ENCODE data around the gene UQCRQ. TPM values are rescaled to one million over a fixed set of nuclear protein-coding genes. Genes with fewer than 3 reads are reported as not detected.

Gene UQCRQ
- total and polyA plus RNA-seq, 2 of the 13 experiments (the other 11 are each of a cell fraction or from before 2014, with no cell fraction given), result 257 to 575 TPM

DNA sequence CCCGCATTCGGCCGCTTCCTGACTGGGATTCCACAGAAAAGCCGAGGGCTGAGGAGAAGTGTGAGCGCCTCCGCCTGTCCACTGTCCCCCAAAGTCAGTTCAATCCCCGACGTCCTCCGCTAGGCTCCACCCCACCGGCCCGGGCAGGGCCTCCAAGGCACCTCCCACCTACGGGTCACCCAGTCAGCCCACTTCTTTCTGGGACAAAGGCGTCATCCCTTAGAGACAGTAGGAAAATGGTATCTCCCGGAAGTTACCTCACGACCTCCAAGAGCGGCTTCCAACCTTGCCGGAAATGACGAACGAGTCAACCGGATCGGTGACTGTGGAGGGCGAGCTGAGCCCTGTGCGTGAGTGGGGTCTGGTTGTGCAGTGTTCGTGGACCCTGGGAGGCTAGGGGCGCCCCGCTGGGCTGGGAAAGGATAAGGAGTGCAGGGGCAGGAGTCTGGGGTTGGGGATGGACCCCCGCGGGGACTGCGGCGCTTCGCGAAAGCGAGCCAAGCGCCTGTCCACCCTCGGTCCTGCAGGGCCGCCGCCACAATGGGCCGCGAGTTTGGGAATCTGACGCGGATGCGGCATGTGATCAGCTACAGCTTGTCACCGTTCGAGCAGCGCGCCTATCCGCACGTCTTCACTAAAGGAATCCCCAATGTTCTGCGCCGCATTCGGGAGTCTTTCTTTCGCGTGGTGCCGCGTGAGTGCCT lies at the start of gene UQCRQ, which contains the start of gene GDF9 (continued):
- TF ChIP-seq ZZZ3 (CRISPR knock-in tag; IDR thresholded peaks at IDR 0.05; ENCODE audit: borderline replicate concordance) (no peak), MEF2D (CRISPR knock-in tag; IDR thresholded peaks at IDR 0.05) (peak; percentile 91; the same call in 1 of the 2 replicates), ZNF343 (CRISPR knock-in tag; IDR thresholded peaks at IDR 0.05) (no peak), ZNF776 (CRISPR knock-in tag; IDR thresholded peaks at IDR 0.05) (no peak; the same call in 1 of the 2 replicates), ZMYM3 (CRISPR knock-in tag; IDR thresholded peaks at IDR 0.05) (no peak), ZNF709 (CRISPR knock-in tag; IDR thresholded peaks at IDR 0.05) (peak; percentile 85; the same call in 1 of the 2 replicates), ZSCAN22 (CRISPR knock-in tag; IDR thresholded peaks at IDR 0.05) (no peak), GATAD2A (CRISPR knock-in tag; IDR thresholded peaks at IDR 0.05) (peak; percentile 63), ZBTB7B (CRISPR knock-in tag; IDR thresholded peaks at IDR 0.05) (no peak), CAMTA2 (CRISPR knock-in tag; IDR thresholded peaks at IDR 0.05; ENCODE audit: borderline replicate concordance) (no peak; the same call in 1 of the 2 replicates), ZNF547 (CRISPR knock-in tag; IDR thresholded peaks at IDR 0.05) (peak; percentile 84), ARNTL (CRISPR knock-in tag; IDR thresholded peaks at IDR 0.05) (peak; percentile 53; the same call in 1 of the 2 replicates), ZNF713 (CRISPR knock-in tag; IDR thresholded peaks at IDR 0.05) (no peak), ZNF20 (CRISPR knock-in tag; IDR thresholded peaks at IDR 0.05) (no peak), CREBL2 (CRISPR knock-in tag; IDR thresholded peaks at IDR 0.05; ENCODE audit: borderline replicate concordance) (no peak), ZNF496 (CRISPR knock-in tag; IDR thresholded peaks at IDR 0.05; ENCODE audit: insufficient replicate concordance) (no peak), ZKSCAN1 (IDR thresholded peaks at IDR 0.05; ENCODE audit: low read length) (peak; percentile 99), NR0B2 (CRISPR knock-in tag; IDR thresholded peaks at IDR 0.05) (0 out of 2 replicates have a peak, but pooled peaks have one; percentile 37), ZBTB2 (CRISPR knock-in tag; IDR thresholded peaks at IDR 0.05; ENCODE audit: low read depth) (peak; percentile 84), RBM22 (optimal IDR thresholded peaks at IDR 0.05; ENCODE audit: low read length) (no peak), HOXA9 (CRISPR knock-in tag; IDR thresholded peaks at IDR 0.05; ENCODE audit: borderline replicate concordance) (peak; percentile 5; the same call in 1 of the 2 replicates), KLF11 (CRISPR knock-in tag; IDR thresholded peaks at IDR 0.05) (no peak; the same call in 1 of the 2 replicates), FOSL2 (CRISPR knock-in tag; IDR thresholded peaks at IDR 0.05) (peak; percentile 53; the same call in 1 of the 2 replicates)
- TF ChIP-seq, protein P1, sequence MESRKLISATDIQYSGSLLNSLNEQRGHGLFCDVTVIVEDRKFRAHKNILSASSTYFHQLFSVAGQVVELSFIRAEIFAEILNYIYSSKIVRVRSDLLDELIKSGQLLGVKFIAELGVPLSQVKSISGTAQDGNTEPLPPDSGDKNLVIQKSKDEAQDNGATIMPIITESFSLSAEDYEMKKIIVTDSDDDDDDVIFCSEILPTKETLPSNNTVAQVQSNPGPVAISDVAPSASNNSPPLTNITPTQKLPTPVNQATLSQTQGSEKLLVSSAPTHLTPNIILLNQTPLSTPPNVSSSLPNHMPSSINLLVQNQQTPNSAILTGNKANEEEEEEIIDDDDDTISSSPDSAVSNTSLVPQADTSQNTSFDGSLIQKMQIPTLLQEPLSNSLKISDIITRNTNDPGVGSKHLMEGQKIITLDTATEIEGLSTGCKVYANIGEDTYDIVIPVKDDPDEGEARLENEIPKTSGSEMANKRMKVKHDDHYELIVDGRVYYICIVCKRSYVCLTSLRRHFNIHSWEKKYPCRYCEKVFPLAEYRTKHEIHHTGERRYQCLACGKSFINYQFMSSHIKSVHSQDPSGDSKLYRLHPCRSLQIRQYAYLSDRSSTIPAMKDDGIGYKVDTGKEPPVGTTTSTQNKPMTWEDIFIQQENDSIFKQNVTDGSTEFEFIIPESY (CRISPR knock-in tag; IDR thresholded peaks at IDR 0.05), result no peak
- TF ChIP-seq, protein P2, sequence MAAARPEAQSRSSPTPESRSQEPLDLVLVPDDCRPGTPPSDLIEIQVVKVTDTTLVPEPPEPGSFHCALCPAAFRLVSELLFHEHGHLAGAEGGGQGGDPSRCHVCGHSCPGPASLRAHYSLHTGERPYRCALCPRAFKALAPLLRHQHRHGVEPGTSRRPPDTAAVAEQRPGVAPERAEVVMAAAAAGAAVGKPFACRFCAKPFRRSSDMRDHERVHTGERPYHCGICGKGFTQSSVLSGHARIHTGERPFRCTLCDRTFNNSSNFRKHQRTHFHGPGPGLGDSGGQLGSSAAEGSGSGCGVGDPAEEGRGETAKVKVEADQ (CRISPR knock-in tag; IDR thresholded peaks at IDR 0.05; ENCODE audit: borderline replicate concordance), result no peak; the same call in 1 of the 2 replicates
